CD4-positive, alpha-beta T cell treated with Interferon gamma for 1 hour (primary cell): ENCODE data around the gene NAA60.

ENCODE experiments used
- DNase-seq: peaks from one replicate; pipeline ENCODE4 v3.0.0-alpha.2; 2020

The NAA60 gene

GRCh38 chr16:3443108-3444031, at the start of gene NAA60, which contains the start of gene ZNF597:
Gene NAA60, plus strand, starts transcription at chr16:3443680. Its CDS starts 32,548 bp downstream, at chr16:3476228.
Gene ZNF597, minus strand, starts transcription at chr16:3443504. Its CDS starts 351 bp downstream, at chr16:3443153.
- peak; percentile 87 for DNase-seq

GRCh38 chr16:3400446-3400778, 43.1 kb upstream of the NAA60 start:
- no peak for DNase-seq

- DNase-seq = peak; percentile 99
Observed at GRCh38 chr16:3400779-3401688, 42.4 kb upstream of the NAA60 start, which contains the start of the genes ZNF174 and ZSCAN32. Gene ZNF174, plus strand, starts transcription at chr16:3401215. Its CDS starts 790 bp downstream, at chr16:3402005. Gene ZSCAN32, minus strand, starts transcription at chr16:3401004. Its CDS starts 3,447 bp downstream, at chr16:3397557.

- DNase-seq = no peak
Observed at GRCh38 chr16:3401719-3402397, 41.6 kb upstream of the NAA60 start.

- DNase-seq = no peak
Observed at GRCh38 chr16:3408561-3409197, 34.8 kb upstream of the NAA60 start.

- no peak for DNase-seq
Observed at GRCh38 chr16:3413730-3414379, 29.6 kb upstream of the NAA60 start.

- peak; percentile 54 for DNase-seq
Observed at GRCh38 chr16:3431779-3432219, 11.7 kb upstream of the NAA60 start.

GRCh38 chr16:3434373-3434772, 9.1 kb upstream of the NAA60 start:
- no peak for DNase-seq

GRCh38 chr16:3439637-3440036, 3.8 kb upstream of the NAA60 start:
- no peak for DNase-seq

GRCh38 chr16:3444032-3444388, 530 bp downstream of the NAA60 start:
- DNase-seq = no peak

GRCh38 chr16:3454093-3454492, 10.6 kb downstream of the NAA60 start:
- DNase-seq = no peak

- DNase-seq = no peak
Observed at GRCh38 chr16:3454631-3455147, 11.2 kb downstream of the NAA60 start.

GRCh38 chr16:3457434-3458252, 14.2 kb downstream of the NAA60 start:
- peak; percentile 89 for DNase-seq

- no peak for DNase-seq
Observed at GRCh38 chr16:3458278-3458851, 14.9 kb downstream of the NAA60 start.

GRCh38 chr16:3458852-3459361, 15.4 kb downstream of the NAA60 start:
- DNase-seq = no peak

GRCh38 chr16:3459401-3460090, 16.1 kb downstream of the NAA60 start:
- no peak for DNase-seq

- DNase-seq = no peak
Observed at GRCh38 chr16:3460121-3460520, 16.6 kb downstream of the NAA60 start.

- no peak for DNase-seq
Observed at GRCh38 chr16:3460585-3460984, 17.1 kb downstream of the NAA60 start.

- peak; percentile 60 for DNase-seq
Observed at GRCh38 chr16:3461151-3461550, 17.7 kb downstream of the NAA60 start.
